ENCODE data around the gene PLXNA3.

DNA sequence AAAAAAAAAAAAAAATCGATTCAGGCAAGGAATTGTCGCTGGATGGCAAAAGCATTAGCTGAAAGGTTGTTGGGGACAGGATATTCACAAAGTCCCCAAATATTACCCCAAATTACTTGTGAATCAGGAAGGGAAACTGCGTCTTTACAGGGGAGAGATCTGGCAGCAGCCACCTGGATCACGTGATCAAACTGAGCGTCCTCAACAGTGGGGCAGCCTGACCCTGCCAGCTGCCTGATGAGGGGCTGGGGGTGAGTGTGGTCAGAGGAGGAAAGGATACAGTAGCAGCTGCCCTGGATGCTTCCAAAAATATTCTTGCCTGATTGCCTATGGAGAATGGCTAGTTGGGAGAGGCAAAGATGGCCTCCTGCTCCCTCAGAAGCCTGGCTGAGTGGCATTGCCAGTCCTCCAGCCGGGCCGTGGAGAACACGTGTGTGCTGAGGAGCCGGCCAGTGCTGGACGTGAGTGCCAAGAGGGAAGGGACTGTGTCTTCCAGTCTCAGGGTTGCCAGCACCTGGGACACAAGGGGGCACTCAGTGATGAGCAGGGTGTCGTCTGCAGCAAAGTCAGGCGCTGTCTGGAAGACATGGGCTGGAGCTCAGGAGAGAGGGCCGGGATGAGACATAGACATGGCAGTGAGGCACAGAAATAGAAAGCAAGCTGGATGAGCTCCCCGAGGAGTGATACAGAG, 24.0 kb downstream of the PLXNA3 start:
- no peak for TF ChIP-seq EZH2 (IDR thresholded peaks at IDR 0.05)
- no peak for TF ChIP-seq POLR2AphosphoS5 (IDR thresholded peaks at IDR 0.05; ENCODE audit: borderline replicate concordance, low read depth, low read length)

All from SK-N-MC (cell line).